ENCODE results near the gene TMEM168. TPM values are rescaled to one million over a fixed set of nuclear protein-coding genes. Genes with fewer than 3 reads are reported as not detected.
A peak's percentile ranks its signal among the peaks of the same experiment; 100 is the strongest.

Gene TMEM168
- polyA plus RNA-seq, 3 donors: 7.0 to 14.7 (median 14.6) TPM

- intact Hi-C loops (cut with micrococcal nuclease): no loop called here
- Mint-ChIP-seq H3K27ac (no peak overlapping the region), H3K4me3 (no peak overlapping the region), H3K9me3 (no peaks in the 10 kb centered on the region), H3K4me1 (no peaks in the 10 kb centered on the region), H3K27me3 (ENCODE audit: low read depth in 3 of 3) (peaks cover 0 to 4% (median 3%) of the 10 kb centered on the region in 3 donors), H3K36me3 (no peaks in the 10 kb centered on the region)
- Histone ChIP-seq H3K9ac (ENCODE audit: insufficient read depth, low read length, poor library complexity, severe bottlenecking) (no peak overlapping the region), H3K4me3 (replicated peaks in 1 of 3; ENCODE audit: low read depth in 2 of 3, low read length in 3 of 3) (no peak overlapping the region), H2AFZ (ENCODE audit: insufficient read depth, low read depth, low read length, poor library complexity, severe bottlenecking) (no peak overlapping the region), H3K36me3 (replicated peaks in 1 of 2; ENCODE audit: control insufficient read depth in 1 of 2, insufficient read depth in 2 of 2, low read length in 2 of 2) (no peaks in the 10 kb centered on the region), H3K4me2 (replicated peaks; ENCODE audit: extremely low read depth, low read length, poor library complexity, severe bottlenecking) (no peak overlapping the region), H3K27me3 (ENCODE audit: control insufficient read depth in 2 of 2, insufficient read depth in 2 of 2, low read length in 2 of 2) (no peaks in the 10 kb centered on the region), H3K9me3 (replicated peaks in 1 of 2; ENCODE audit: control insufficient read depth in 1 of 2, insufficient read depth in 1 of 2, low read length in 2 of 2) (no peaks in the 10 kb centered on the region), H3K4me1 (ENCODE audit: control insufficient read depth in 1 of 2, insufficient read depth in 2 of 2, low read length in 2 of 2) (no peaks in the 10 kb centered on the region), H4K20me1 (ENCODE audit: insufficient read depth, low read length) (no peaks in the 10 kb centered on the region), H3K79me2 (ENCODE audit: insufficient read depth, low read length) (no peaks in the 10 kb centered on the region), H3K27ac (ENCODE audit: low read depth in 1 of 2, low read length in 2 of 2) (no peak overlapping the region)
- no peak for TF ChIP-seq CTCF (IDR thresholded peaks at IDR 0.05)
- no peak for DNase-seq
These were observed 36.9 kb downstream of the TMEM168 start for GRCh38 chr7:112753298-112753697.

- intact Hi-C loops (cut with micrococcal nuclease): no loop called here
- TF ChIP-seq CTCF (IDR thresholded peaks at IDR 0.05): no peak
- no peak for DNase-seq
- H3K27ac Mint-ChIP-seq: peak overlapping the region in 1 of 7 donors; percentile 72
- Histone ChIP-seq H4K20me1 (ENCODE audit: insufficient read depth, low read length) (no peaks in the 10 kb centered on the region), H3K27me3 (ENCODE audit: control insufficient read depth in 2 of 2, insufficient read depth in 2 of 2, low read length in 2 of 2) (no peaks in the 10 kb centered on the region), H2AFZ (ENCODE audit: insufficient read depth, low read depth, low read length, poor library complexity, severe bottlenecking) (no peak overlapping the region), H3K9me3 (replicated peaks in 1 of 2; ENCODE audit: control insufficient read depth in 1 of 2, insufficient read depth in 1 of 2, low read length in 2 of 2) (no peaks in the 10 kb centered on the region), H3K27ac (ENCODE audit: low read depth in 1 of 2, low read length in 2 of 2) (no peak overlapping the region), H3K4me2 (replicated peaks; ENCODE audit: extremely low read depth, low read length, poor library complexity, severe bottlenecking) (no peak overlapping the region), H3K4me3 (replicated peaks in 1 of 3; ENCODE audit: low read depth in 2 of 3, low read length in 3 of 3) (no peak overlapping the region), H3K79me2 (ENCODE audit: insufficient read depth, low read length) (no peaks in the 10 kb centered on the region), H3K36me3 (replicated peaks in 1 of 2; ENCODE audit: control insufficient read depth in 1 of 2, insufficient read depth in 2 of 2, low read length in 2 of 2) (no peaks in the 10 kb centered on the region), H3K4me1 (ENCODE audit: control insufficient read depth in 1 of 2, insufficient read depth in 2 of 2, low read length in 2 of 2) (no peaks in the 10 kb centered on the region), H3K9ac (ENCODE audit: insufficient read depth, low read length, poor library complexity, severe bottlenecking) (no peak overlapping the region)
- H3K36me3 Mint-ChIP-seq: no peaks in the 10 kb centered on the region
- H3K4me3 Mint-ChIP-seq: no peak overlapping the region
- peaks cover 2 to 4% (median 3%) of the 10 kb centered on the region in 3 donors for H3K27me3 Mint-ChIP-seq (ENCODE audit: low read depth in 3 of 3)
- no peaks in the 10 kb centered on the region for H3K4me1 Mint-ChIP-seq
- 100% methylated on average over 2 of the region's 3 CpGs for WGBS (ENCODE audit: insufficient coverage)
- no peaks in the 10 kb centered on the region for H3K9me3 Mint-ChIP-seq
These were observed 37.6 kb downstream of the TMEM168 start for GRCh38 chr7:112752576-112752975.

Data from CD14-positive monocyte (primary cell).